ENCODE measurements around the gene MARK3. TPM values are rescaled to one million over a fixed set of nuclear protein-coding genes. Genes with fewer than 3 reads are reported as not detected.

MARK3 gene
- total RNA-seq, 1 donor from 2014 or later = 84.2 TPM

DNA sequence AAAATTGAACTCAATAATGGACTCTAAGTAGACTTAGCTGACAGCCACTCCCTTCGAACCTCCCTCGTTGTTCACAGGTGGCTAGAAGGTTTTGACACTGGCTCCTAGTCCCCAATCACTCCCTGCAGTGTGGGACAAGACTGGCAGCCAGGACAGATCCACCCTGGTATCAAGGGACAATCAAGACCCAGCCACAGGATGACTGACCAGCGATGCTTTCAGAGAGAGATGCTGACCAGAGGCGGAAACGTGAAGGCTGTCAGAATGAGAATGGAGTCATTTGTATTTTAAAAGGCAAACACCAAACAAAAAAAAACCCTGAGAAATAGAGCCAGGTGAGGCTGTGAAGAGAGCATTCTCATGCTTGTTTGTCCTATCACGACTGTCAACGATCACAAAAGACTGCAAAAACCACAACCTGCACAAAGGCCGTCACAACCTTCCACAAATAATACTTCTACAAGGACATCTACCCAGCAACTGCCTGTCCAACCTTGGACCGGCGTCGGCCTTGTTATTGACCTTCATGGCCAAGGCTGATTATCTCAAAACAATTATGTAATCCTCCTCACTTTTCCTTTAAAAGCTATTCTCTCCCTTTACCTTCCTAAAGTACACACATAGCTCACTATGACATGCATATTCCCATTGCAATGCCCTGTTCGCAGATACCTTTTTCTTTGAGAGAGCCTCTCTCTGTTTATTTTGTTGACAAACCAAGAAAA is 38.0 kb upstream of the MARK3 start:
- Mint-ChIP-seq H3K27me3 (ENCODE audit: unreplicated experiment) (peaks cover 2% of the 10 kb centered on the region), H3K4me1 (ENCODE audit: unreplicated experiment) (peaks cover 7% of the 10 kb centered on the region), H3K27ac (ENCODE audit: unreplicated experiment) (no peak overlapping the region), H3K36me3 (ENCODE audit: unreplicated experiment) (peaks cover 25% of the 10 kb centered on the region), H3K9me3 (ENCODE audit: unreplicated experiment) (peaks cover 2% of the 10 kb centered on the region), H3K4me3 (ENCODE audit: unreplicated experiment) (no peak overlapping the region)
- no peak for DNase-seq (ENCODE audit: extremely low spot score, unreplicated experiment)
- TF ChIP-seq, protein P1, sequence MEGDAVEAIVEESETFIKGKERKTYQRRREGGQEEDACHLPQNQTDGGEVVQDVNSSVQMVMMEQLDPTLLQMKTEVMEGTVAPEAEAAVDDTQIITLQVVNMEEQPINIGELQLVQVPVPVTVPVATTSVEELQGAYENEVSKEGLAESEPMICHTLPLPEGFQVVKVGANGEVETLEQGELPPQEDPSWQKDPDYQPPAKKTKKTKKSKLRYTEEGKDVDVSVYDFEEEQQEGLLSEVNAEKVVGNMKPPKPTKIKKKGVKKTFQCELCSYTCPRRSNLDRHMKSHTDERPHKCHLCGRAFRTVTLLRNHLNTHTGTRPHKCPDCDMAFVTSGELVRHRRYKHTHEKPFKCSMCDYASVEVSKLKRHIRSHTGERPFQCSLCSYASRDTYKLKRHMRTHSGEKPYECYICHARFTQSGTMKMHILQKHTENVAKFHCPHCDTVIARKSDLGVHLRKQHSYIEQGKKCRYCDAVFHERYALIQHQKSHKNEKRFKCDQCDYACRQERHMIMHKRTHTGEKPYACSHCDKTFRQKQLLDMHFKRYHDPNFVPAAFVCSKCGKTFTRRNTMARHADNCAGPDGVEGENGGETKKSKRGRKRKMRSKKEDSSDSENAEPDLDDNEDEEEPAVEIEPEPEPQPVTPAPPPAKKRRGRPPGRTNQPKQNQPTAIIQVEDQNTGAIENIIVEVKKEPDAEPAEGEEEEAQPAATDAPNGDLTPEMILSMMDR (IDR thresholded peaks at IDR 0.05) = no peak

DNA sequence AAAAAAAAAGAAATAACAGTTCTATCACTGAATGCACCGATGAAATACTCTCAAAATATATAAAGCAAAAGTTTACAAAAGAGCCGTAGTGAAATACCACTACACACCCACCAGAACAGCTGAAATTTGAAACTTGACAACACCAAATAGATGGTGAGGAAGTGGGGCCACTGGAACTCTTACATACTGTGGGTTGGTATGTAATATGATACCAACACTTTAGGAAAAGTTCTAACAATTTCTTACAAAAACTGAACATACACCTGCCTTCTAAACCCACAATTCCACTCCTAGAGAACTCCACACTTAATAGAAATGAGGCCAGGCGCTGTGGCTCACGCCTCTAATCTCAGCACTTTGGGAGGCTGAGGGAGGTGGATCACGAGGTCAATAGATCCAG is 37.1 kb upstream of the MARK3 start:
- H3K9me3 Mint-ChIP-seq (ENCODE audit: unreplicated experiment) = peaks cover 6% of the 10 kb centered on the region
- peaks cover 7% of the 10 kb centered on the region for H3K27me3 Mint-ChIP-seq (ENCODE audit: unreplicated experiment)
- peaks cover 18% of the 10 kb centered on the region for H3K36me3 Mint-ChIP-seq (ENCODE audit: unreplicated experiment)
- no peak for DNase-seq (ENCODE audit: extremely low spot score, unreplicated experiment)
- peaks cover 7% of the 10 kb centered on the region for H3K4me1 Mint-ChIP-seq (ENCODE audit: unreplicated experiment)
- no peak overlapping the region for H3K27ac Mint-ChIP-seq (ENCODE audit: unreplicated experiment)
- H3K4me3 Mint-ChIP-seq (ENCODE audit: unreplicated experiment) = no peak overlapping the region
- TF ChIP-seq, protein P1 (IDR thresholded peaks at IDR 0.05) = no peak

DNA sequence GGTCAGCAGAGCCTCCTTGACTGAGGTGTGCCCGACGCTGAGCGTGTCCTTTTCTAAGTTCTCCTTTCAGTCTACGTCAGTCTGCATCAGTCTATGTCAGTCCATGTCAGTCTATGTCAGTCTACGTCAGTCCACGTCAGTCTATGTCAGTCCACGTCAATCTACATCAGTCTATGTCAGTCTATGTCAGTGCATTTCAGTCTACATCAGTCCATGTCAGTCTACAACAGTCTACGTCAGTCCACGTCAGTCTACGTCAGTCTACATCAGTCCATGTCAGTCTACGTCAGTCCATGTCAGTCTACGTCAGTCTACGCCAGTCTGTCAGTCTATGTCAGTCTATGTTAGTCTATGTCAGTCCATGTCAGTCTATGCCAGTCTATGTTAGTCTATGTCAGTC is 35.2 kb upstream of the MARK3 start:
- Mint-ChIP-seq H3K36me3 (ENCODE audit: unreplicated experiment) (no peaks in the 10 kb centered on the region), H3K9me3 (ENCODE audit: unreplicated experiment) (peaks cover 6% of the 10 kb centered on the region), H3K4me1 (ENCODE audit: unreplicated experiment) (peaks cover 2% of the 10 kb centered on the region), H3K27ac (ENCODE audit: unreplicated experiment) (no peak overlapping the region), H3K4me3 (ENCODE audit: unreplicated experiment) (no peak overlapping the region), H3K27me3 (ENCODE audit: unreplicated experiment) (peaks cover 10% of the 10 kb centered on the region)
- no peak for DNase-seq (ENCODE audit: extremely low spot score, unreplicated experiment)
- TF ChIP-seq, protein P1 (IDR thresholded peaks at IDR 0.05) = no peak

DNA sequence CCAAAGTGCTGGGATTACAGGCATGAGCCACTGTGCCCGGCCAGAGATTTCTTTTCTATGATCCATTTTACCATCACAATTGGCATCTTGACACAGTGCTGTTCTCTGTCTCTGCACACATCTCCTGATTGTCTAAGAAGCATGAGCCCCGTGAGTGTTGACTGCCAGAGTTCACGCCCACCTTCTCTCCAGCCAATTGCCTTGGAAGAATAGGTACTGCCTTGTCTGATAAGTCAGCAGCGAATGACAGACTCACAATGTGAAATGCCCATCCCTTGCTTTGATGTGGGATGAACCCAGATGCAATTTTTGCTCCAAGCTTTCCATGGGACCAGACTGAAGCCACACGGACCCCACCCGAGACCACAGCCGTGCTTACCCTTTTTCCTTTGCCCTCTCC is 31.9 kb upstream of the MARK3 start:
- H3K9me3 Mint-ChIP-seq (ENCODE audit: unreplicated experiment) = peaks cover 6% of the 10 kb centered on the region
- TF ChIP-seq, protein P1 (IDR thresholded peaks at IDR 0.05) = no peak
- DNase-seq (ENCODE audit: extremely low spot score, unreplicated experiment) = no peak
- H3K27me3 Mint-ChIP-seq (ENCODE audit: unreplicated experiment) = peaks cover 10% of the 10 kb centered on the region
- H3K27ac Mint-ChIP-seq (ENCODE audit: unreplicated experiment) = no peak overlapping the region
- H3K36me3 Mint-ChIP-seq (ENCODE audit: unreplicated experiment) = no peaks in the 10 kb centered on the region
- H3K4me3 Mint-ChIP-seq (ENCODE audit: unreplicated experiment) = no peak overlapping the region
- peaks cover 1% of the 10 kb centered on the region for H3K4me1 Mint-ChIP-seq (ENCODE audit: unreplicated experiment)

DNA sequence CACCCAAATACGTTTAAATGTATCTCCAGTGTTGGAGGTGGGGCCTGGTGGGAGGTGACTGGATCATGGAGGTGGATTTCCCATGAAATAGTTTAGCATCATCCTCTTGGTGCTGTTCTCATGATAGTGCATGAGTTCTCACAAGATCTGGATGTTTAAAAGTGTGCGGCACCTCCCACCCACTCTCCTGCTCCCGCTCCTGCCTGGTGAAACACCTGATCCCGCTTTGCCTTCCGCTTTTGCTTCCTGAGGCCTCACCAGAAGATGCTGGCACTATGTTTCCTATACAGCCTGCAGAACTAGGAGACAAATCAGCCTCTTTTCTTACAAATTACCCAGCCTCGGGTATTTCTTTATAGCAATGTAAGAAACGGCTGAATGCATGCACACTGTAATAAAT is 31.1 kb upstream of the MARK3 start:
- peaks cover 1% of the 10 kb centered on the region for H3K4me1 Mint-ChIP-seq (ENCODE audit: unreplicated experiment)
- H3K27ac Mint-ChIP-seq (ENCODE audit: unreplicated experiment) = no peak overlapping the region
- TF ChIP-seq, protein P1 (IDR thresholded peaks at IDR 0.05) = no peak
- no peak overlapping the region for H3K4me3 Mint-ChIP-seq (ENCODE audit: unreplicated experiment)
- no peaks in the 10 kb centered on the region for H3K36me3 Mint-ChIP-seq (ENCODE audit: unreplicated experiment)
- peaks cover 10% of the 10 kb centered on the region for H3K27me3 Mint-ChIP-seq (ENCODE audit: unreplicated experiment)
- DNase-seq (ENCODE audit: extremely low spot score, unreplicated experiment) = no peak
- H3K9me3 Mint-ChIP-seq (ENCODE audit: unreplicated experiment) = peaks cover 6% of the 10 kb centered on the region

Data from osteocyte (in vitro differentiated cells).